Neuron (in vitro differentiated cells): ENCODE results near the gene ECE2.
A peak's percentile ranks its signal among the peaks of the same experiment; 100 is the strongest.
"Not testable (repeated sequence)": the region's sequence is repeated elsewhere in the genome, so short reads cannot be mapped to it uniquely, and the experiment has no call there.

Source experiments
- H2AFZ ChIP-seq: one replicate; pipeline ENCODE4 v1.6.1; 2013; ENCODE audit warnings: low read depth, mild to moderate bottlenecking, inconsistent platforms, low read length, moderate library complexity
- H3K27me3 ChIP-seq: one replicate; pipeline ENCODE4 v1.6.1; 2013; ENCODE audit warnings: low read length; ENCODE audit not compliant: insufficient read depth
- H3K36me3 ChIP-seq: one replicate; pipeline ENCODE4 v1.6.1; 2013; ENCODE audit warnings: low read length; ENCODE audit not compliant: insufficient read depth
- H3K4me1 ChIP-seq: one replicate; pipeline ENCODE4 v1.6.1; 2013; ENCODE audit warnings: low read length; ENCODE audit not compliant: insufficient read depth
- H3K4me3 ChIP-seq: 2 replicates; pipeline ENCODE4 v1.5.1; 2013; ENCODE audit warnings: mild to moderate bottlenecking, low read length, moderate library complexity
- H3K9me3 ChIP-seq: one replicate; pipeline ENCODE4 v1.6.1; 2013; ENCODE audit warnings: low read length

Gene ECE2

GRCh38 chr3:184261854-184262763 is 13.7 kb upstream of the ECE2 start:
- peaks cover 9% of the 10 kb centered on the region for H3K27me3 ChIP-seq
- H3K36me3 ChIP-seq, result no peaks in the 10 kb centered on the region
- H2AFZ ChIP-seq, result peak overlapping the region; percentile 31
- H3K4me3 ChIP-seq, result peak overlapping the region; percentile 50
- no peaks in the 10 kb centered on the region for H3K9me3 ChIP-seq
- H3K4me1 ChIP-seq, result peaks cover 10% of the 10 kb centered on the region

- Histone ChIP-seq H2AFZ (peak overlapping the region; percentile 31), H3K4me1 (peaks cover 10% of the 10 kb centered on the region), H3K9me3 (no peaks in the 10 kb centered on the region), H3K27me3 (peaks cover 9% of the 10 kb centered on the region), H3K36me3 (no peaks in the 10 kb centered on the region), H3K4me3 (peak overlapping the region; percentile 50)
Observed at GRCh38 chr3:184262764-184263179, 13.1 kb upstream of the ECE2 start.

DNA sequence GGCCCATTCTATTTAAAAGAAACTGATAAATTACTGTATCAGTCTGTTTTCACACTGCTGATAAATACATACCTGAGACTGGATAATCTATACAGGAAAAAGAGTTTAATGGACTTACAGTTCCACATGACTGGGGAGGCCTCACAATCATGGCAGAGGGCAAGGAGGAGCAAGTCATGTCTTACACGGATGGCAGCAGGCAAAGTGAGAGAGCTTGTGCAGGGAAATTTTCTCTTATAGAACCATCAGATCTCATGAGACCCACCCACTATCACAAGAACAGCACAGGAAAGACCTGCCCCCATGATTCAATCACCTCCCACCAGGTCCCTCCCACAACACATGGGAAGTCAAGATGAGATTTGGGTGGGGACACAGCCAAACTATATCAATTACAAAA is 8.6 kb upstream of the ECE2 start:
- not testable (repeated sequence) for H3K36me3 ChIP-seq, H3K4me1 ChIP-seq, H3K4me3 ChIP-seq, H3K9me3 ChIP-seq, H2AFZ ChIP-seq
- H3K27me3 ChIP-seq, result peaks cover 11% of the 10 kb centered on the region

- peaks cover 36% of the 10 kb centered on the region for H3K27me3 ChIP-seq
- H3K4me1 ChIP-seq, result no peaks in the 10 kb centered on the region
- H3K4me3 ChIP-seq, result no peak overlapping the region
- H3K36me3 ChIP-seq, result no peaks in the 10 kb centered on the region
- peaks cover 3% of the 10 kb centered on the region for H3K9me3 ChIP-seq
- no peak overlapping the region for H2AFZ ChIP-seq
Observed at GRCh38 chr3:184272269-184272668, 3.6 kb upstream of the ECE2 start.

DNA sequence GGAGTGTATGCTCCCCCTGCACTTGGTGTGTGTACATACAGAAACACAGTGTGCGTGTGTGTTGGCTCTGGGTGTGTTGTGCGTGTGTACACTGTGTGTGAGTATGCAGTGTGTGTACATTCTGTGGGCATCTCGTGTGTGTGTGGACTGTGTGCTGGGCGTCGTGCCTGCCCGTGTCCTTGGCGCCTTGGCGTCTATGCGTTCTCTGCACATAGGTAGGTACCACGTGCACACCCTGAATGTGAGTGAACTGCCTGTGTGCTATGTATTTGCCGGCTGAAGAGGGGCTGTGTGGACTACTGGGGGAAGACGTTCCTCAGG is 481 bp upstream of the ECE2 start:
- H2AFZ ChIP-seq, result no peak overlapping the region
- no peaks in the 10 kb centered on the region for H3K4me1 ChIP-seq
- H3K36me3 ChIP-seq, result no peaks in the 10 kb centered on the region
- peaks cover 58% of the 10 kb centered on the region for H3K27me3 ChIP-seq
- peaks cover 3% of the 10 kb centered on the region for H3K9me3 ChIP-seq
- H3K4me3 ChIP-seq, result no peak overlapping the region

DNA sequence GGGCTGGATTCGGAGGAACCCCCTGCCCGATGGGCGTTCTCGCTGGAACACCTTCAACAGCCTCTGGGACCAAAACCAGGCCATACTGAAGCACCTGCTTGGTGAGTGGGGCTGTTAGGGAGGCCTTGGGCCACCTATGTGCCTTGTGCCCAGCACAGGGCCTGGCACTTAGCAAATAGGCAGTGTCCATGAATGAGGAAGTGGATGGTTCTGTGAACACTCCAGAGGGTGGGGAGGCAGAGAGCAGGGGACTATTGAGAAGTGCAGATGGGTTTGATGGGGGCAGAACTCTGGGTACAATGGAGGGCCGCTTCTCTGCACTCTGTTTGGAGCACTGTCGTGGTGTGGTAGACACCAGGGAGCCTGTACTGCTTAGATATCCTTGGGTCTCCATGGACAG is 1.5 kb downstream of the ECE2 start:
- H3K36me3 ChIP-seq, result no peaks in the 10 kb centered on the region
- H3K9me3 ChIP-seq, result peaks cover 3% of the 10 kb centered on the region
- H3K4me1 ChIP-seq, result no peaks in the 10 kb centered on the region
- peaks cover 65% of the 10 kb centered on the region for H3K27me3 ChIP-seq
- no peak overlapping the region for H2AFZ ChIP-seq
- no peak overlapping the region for H3K4me3 ChIP-seq

GRCh38 chr3:184282941-184283340 is 7.1 kb downstream of the ECE2 start:
- H2AFZ ChIP-seq, result no peak overlapping the region

GRCh38 chr3:184283681-184284080 is 7.9 kb downstream of the ECE2 start:
- Histone ChIP-seq H3K4me1 (peaks cover 2% of the 10 kb centered on the region), H3K9me3 (no peaks in the 10 kb centered on the region), H3K4me3 (no peak overlapping the region), H3K27me3 (peaks cover 20% of the 10 kb centered on the region), H3K36me3 (no peaks in the 10 kb centered on the region), H2AFZ (no peak overlapping the region)

More at GRCh38 chr3:184282941-184283340, 7.1 kb downstream of the ECE2 start:
- H3K4me3 ChIP-seq, result no peak overlapping the region
- no peaks in the 10 kb centered on the region for H3K9me3 ChIP-seq
- H3K27me3 ChIP-seq, result peaks cover 27% of the 10 kb centered on the region
- H3K4me1 ChIP-seq, result peaks cover 2% of the 10 kb centered on the region
- H3K36me3 ChIP-seq, result no peaks in the 10 kb centered on the region

GRCh38 chr3:184284696-184285095 is 8.9 kb downstream of the ECE2 start:
- no peak overlapping the region for H3K4me3 ChIP-seq

DNA sequence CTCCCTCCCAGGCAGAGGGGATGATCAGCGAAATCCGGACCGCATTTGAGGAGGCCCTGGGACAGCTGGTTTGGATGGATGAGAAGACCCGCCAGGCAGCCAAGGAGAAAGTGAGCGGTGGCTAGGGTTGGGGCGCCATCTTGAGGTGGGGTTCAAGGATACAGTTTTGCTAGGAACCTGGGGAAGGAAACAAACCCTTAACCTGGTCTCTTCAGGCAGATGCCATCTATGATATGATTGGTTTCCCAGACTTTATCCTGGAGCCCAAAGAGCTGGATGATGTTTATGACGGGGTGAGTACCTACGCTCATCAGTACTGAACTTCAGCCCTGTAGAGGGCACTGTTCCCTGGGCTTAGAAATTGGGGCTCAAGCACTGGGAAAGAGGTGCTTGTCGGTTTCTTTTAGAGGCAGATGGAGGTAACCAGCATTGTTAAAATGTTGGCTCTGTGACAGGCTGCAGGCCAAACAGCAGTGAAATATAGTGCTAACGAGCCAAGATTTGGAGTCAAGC is 13.7 kb downstream of the ECE2 start:
- Histone ChIP-seq H3K4me1 (peaks cover 2% of the 10 kb centered on the region), H3K4me3 (no peak overlapping the region), H3K27me3 (peaks cover 28% of the 10 kb centered on the region), H2AFZ (no peak overlapping the region), H3K9me3 (no peaks in the 10 kb centered on the region), H3K36me3 (no peaks in the 10 kb centered on the region)

More at GRCh38 chr3:184284696-184285095, 8.9 kb downstream of the ECE2 start:
- H3K4me1 ChIP-seq, result peaks cover 2% of the 10 kb centered on the region
- peaks cover 16% of the 10 kb centered on the region for H3K27me3 ChIP-seq
- H2AFZ ChIP-seq, result no peak overlapping the region
- no peaks in the 10 kb centered on the region for H3K9me3 ChIP-seq
- H3K36me3 ChIP-seq, result no peaks in the 10 kb centered on the region

GRCh38 chr3:184290331-184290730 is 14.5 kb downstream of the ECE2 start:
- Histone ChIP-seq H3K9me3 (no peaks in the 10 kb centered on the region), H3K27me3 (peaks cover 34% of the 10 kb centered on the region), H3K4me3 (no peak overlapping the region), H3K4me1 (no peaks in the 10 kb centered on the region), H2AFZ (no peak overlapping the region), H3K36me3 (no peaks in the 10 kb centered on the region)

- no peaks in the 10 kb centered on the region for H3K9me3 ChIP-seq
- H3K4me1 ChIP-seq, result no peaks in the 10 kb centered on the region
- H3K36me3 ChIP-seq, result no peaks in the 10 kb centered on the region
- H2AFZ ChIP-seq, result no peak overlapping the region
- H3K4me3 ChIP-seq, result no peak overlapping the region
- H3K27me3 ChIP-seq, result peaks cover 34% of the 10 kb centered on the region
Observed at GRCh38 chr3:184291044-184291737, 15.4 kb downstream of the ECE2 start.

DNA sequence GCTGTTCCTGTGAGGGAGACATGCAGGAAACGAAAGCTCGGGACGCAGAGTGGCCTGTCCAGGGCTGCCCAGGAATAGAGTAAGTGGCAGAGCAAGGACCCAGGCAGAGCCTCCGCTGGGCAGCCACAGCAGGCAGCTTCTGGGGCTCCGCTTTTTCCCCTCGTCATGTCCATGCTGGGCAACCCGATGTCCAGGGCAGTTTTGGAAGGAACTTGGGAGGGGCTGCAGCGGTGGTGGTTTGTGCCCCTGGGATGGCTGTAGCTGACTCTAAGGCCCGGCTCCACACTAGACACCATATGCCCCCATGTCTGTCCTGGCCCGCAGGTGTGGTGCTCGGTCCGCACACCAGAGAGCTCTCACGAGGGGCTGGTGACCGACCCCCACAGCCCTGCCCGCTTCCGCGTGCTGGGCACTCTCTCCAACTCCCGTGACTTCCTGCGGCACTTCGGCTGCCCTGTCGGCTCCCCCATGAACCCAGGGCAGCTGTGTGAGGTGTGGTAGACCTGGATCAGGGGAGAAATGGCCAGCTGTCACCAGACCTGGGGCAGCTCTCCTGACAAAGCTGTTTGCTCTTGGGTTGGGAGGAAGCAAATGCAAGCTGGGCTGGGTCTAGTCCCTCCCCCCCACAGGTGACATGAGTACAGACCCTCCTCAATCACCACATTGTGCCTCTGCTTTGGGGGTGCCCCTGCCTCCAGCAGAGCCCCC is 16.1 kb downstream of the ECE2 start:
- Histone ChIP-seq H2AFZ (no peak overlapping the region), H3K27me3 (peaks cover 34% of the 10 kb centered on the region), H3K4me3 (no peak overlapping the region), H3K36me3 (no peaks in the 10 kb centered on the region), H3K4me1 (no peaks in the 10 kb centered on the region), H3K9me3 (no peaks in the 10 kb centered on the region)
